Left hindlimb (tissue), 1 donor: ENCODE results near the gene PEX11B.
A peak's percentile ranks its signal among the peaks of the same experiment; 100 is the strongest.
"Not testable (repeated sequence)": the region's sequence is repeated elsewhere in the genome, so short reads cannot be mapped to it uniquely, and the experiment has no call there.

ENCODE experiments used
- DNase-seq: peaks from one replicate; pipeline ENCODE4 v3.0.0-alpha.2; 2018

The PEX11B gene

DNA sequence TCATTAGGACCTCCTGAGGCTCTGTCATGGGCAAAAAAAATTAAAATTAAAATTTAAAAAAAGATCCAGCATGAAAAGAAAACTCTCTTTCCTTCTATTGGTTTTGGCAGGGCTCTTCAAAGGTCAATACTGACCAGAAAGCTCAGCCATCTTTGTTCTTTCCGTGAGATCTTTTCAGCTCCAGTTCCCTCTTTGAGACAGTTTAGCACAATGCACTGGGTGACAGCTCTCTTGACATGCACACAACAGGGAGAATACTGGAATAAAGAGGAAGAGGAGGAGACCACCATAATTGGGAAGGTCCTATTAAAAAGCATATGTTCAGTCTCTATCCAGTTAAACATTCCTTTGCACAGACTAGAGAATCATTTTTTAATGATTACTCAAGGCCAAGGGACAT lies 33.0 kb upstream of the PEX11B start:
- DNase-seq = no peak

- DNase-seq = no peak
Observed at GRCh38 chr1:145949219-145949618, 30.7 kb upstream of the PEX11B start.

DNA sequence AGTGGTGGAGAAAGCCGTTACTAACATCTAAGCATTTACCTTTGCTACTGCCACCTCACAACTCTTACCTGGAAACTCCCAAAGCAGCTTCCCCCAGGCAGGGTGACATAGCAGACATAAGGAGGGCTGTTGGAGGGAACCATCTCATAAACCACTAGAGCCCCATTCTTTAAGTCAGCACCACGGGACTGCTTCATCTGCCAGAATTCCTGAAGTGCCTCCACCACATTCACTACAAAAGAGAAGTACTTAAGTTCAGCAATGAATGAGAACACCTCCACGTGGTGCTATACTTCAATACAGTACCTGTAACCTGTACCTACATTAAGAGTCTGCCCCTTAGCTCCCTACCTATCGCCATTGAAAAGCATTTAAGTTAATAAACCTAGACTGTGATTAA lies 29.0 kb upstream of the PEX11B start:
- DNase-seq = no peak

DNA sequence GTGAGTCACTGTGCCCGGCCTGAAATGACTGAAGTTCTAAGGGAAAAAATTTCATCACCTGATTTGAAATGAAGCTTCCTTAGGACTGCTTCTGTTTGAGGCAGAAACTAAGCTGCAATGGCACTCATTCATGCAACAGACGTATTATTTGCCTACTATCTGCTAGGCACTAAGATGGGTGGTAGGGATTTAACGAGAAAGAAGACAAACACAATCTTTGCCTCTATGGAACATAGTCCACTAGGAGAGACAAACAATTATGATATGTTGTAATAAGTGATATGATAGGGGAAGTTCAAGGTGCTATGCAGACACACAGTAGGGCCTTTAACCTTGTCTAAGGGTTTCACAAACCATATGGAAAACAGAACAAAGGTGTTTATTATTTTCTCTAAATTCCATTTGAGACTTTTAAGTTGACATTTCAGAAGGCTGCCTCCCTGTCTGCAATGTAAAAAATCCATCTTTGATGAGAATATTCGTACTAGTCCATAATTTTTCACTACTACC lies 28.0 kb upstream of the PEX11B start:
- no peak for DNase-seq

- no peak for DNase-seq
Observed at GRCh38 chr1:145944532-145944931, 26.0 kb upstream of the PEX11B start.

DNA sequence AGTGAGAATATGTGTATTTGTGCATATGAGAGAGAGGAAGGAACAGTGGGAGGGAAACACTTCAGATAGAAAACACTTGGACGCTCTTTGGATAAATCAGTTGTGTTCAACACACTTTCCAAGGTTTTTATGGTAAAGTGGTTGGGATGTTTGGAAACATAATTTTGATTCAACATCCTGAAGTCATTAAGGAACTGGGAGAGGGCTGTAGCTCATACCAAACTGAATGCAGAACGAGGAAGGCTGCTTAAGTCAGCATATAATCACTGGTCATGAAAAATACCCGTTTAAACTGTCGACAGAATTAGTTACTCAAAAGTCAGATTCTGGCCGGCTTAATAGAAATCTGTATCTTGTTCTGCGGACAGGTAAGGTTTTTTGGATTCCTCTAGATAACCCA lies 24.4 kb upstream of the PEX11B start:
- no peak for DNase-seq

GRCh38 chr1:145942405-145942804 lies 23.9 kb upstream of the PEX11B start:
- DNase-seq = no peak

DNA sequence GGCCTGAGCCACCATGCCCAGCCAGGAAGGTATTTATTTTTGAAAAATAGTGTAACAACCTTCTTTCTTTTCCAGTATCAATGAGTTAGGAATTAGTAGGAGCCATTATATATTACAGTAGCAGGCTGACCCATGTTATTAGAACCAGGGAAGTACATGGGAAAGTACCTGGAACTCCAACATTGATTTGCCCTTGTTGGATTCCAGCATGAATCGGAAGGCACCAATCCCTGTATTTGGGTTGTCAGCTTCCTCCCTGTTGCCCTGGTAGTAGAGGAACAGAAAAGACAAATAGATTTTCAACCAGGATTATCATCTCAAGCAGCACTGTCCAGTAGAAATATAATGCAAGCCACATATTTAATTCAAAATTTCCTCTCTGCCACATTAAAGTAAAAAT lies 18.9 kb upstream of the PEX11B start:
- no peak for DNase-seq

GRCh38 chr1:145936247-145936646 lies 17.7 kb upstream of the PEX11B start:
- DNase-seq = no peak

DNA sequence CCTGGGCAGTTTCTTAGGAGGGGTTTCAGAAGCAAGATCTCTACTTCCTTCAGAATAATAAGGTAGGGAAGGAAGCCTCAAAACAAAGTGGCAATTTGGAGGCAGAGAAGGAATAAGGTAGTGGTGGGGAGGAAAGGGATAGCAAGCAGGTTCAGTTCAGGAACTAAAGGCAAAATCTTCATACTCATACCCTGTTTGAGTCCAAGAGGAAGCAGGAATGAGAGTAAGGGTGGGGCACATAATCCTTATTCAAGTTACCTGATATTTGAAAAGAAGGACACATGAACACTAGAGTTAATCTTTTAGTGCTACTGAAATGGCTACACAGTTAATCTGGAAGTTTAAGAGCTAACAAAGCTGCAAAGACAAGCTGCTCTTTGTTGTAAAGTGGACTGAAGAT lies 17.2 kb upstream of the PEX11B start:
- DNase-seq = no peak

GRCh38 chr1:145932522-145933009 lies 14.0 kb upstream of the PEX11B start:
- not testable (repeated sequence) for DNase-seq

DNA sequence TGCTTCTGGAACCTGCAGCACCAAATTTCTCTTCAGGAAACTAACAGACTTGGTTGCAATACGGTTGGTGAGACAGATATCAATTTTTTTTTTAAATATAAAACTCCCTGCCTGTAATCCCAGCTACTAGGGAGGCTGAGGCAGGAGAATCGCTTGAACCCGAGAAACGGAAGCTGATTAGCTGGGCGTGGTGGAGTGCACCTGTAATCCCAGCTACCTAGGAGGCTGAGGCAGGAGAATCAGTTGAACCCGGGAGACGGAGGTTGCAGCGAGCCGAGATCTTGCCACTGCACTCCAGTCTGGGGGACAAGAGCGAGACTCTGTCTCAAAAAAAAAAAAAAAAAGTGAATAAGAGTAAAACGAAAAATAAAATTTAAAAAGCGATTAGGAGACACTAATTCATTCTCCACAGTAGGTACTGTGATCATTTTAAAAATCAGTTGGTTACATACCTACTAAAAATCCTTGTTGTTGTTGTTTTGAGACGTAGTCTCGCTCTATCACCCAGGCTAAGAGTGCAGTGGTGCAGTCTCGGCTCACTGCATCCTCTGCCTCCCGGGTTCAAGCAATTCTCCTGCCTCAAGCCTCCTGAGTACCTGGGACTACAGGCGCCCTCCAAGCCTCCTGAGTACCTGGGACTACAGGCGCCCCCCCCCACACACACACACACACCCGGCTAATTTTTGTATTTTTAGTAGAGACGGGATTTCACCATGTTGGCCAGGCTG lies 9.6 kb upstream of the PEX11B start:
- DNase-seq = peak; percentile 23

DNA sequence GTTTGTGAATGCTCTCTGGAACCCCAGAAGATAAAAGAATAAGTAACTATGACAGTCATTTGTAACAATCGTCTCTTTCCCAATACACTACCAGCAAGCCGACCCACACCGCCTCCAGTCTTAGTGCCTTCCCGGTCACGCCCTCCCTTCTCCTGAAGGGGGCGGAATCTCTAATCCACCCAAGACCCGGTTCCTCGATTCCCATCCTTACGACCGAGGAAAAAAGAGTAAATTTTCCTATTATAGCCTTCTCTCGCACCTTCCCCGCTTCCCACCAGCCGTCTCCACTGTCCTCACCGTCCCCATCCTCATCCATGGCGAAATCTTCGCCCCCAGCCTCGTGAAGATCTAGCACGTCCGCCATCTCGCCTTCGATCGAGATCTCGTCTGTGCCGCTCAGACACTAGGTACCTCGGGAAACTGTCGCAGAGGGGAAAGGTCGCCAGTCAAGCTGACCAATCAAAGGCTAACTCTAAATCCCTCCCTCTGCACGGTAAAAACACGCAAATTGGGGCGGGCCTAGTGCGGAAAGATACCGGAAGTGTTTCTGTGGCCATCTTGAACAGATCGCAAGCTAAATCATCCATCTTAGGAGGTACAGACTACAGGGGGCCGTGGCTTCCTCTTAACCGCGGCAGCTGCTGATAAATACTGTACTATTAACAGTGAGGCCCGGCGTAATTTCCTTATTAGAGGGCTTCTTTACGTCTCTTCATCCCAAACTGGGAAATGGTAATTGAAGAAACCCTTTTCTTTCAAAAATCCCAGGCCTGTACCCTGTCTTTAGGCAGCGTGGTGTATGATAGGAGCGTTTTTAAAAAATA lies 8.8 kb upstream of the PEX11B start, which contains the start of gene RBM8A:
Gene RBM8A (minus strand): TSS at position 422 of the 824 bp plus-strand sequence. CDS start 58 bp downstream, at position 364.
- peak; percentile 98 for DNase-seq

- no peak for DNase-seq
Observed at GRCh38 chr1:145926686-145927062, 8.2 kb upstream of the PEX11B start.

DNA sequence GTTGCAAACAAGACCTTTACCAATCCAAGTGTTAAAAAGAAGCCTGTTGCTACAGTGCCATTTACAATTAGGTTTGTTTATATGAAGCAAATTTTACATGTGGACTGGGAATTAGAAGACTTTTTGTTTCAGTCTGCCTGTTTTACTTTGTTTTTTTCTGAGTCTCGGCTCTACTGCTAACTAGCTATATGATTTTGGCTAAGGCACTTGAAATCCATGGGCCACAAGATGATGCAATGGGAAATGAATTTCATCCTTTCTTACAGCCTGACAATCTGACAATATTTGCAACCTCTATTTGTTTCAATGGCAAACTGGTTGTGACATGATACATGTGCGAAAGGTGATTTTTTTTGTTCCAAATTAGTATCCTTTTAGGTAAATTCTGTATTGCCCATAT lies 3.7 kb upstream of the PEX11B start:
- DNase-seq = no peak

DNA sequence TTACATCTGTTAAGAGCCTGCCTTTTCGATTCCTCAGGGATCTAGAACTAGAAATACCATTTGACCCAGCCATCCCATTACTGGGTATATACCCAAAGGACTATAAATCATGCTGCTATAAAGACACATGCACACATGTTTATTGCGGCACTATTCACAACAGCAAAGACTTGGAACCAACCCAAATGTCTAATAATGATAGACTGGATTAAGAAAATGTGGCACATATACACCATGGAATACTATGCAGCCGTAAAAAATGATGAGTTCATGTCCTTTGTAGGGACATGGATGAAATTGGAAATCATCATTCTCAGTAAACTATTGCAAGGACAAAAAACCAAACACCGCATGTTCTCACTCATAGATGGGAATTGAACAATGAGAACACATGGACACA lies 1.8 kb upstream of the PEX11B start:
- not testable (repeated sequence) for DNase-seq

DNA sequence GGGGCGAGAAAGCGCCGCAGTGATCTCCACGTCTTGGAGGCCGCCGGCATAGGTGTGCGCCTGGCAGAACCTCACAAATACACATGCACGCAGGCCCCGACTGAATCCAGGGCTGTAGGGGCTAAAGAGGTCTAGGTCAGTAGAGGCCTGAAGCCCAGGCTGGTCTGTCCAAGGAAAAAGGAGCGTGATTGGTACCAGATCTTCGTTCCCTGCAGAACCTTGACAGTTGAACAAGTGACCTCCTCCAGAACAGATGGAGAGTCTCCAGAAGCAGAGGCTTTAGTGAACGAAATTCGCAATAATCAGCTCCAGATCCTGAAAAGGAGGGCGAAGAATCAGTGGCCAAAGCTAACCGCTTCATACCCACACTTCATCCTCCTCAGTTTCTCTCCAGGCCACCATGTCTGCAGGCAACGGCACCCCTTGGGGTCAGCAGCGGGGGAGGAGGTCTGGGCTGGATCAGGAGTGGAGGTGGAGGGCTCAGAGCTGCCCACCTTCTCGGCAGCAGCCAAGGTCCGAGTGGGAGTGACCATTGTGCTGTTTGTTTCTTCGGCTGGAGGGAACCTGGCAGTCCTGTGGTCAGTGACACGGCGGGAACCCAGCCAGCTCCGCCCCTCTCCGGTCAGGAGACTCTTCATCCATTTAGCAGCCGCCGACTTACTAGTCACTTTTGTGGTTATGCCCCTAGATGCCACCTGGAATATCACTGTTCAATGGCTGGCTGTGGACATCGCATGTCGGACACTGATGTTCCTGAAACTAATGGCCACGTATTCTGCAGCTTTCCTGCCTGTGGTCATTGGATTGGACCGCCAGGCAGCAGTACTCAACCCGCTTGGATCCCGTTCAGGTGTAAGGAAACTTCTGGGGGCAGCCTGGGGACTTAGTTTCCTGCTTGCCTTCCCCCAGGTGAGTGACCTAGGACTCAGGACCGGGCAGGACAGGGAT lies 749 bp upstream of the PEX11B start:
- peak; percentile 54 for DNase-seq

GRCh38 chr1:145917595-145917994 lies 922 bp downstream of the PEX11B start:
- no peak for DNase-seq

DNA sequence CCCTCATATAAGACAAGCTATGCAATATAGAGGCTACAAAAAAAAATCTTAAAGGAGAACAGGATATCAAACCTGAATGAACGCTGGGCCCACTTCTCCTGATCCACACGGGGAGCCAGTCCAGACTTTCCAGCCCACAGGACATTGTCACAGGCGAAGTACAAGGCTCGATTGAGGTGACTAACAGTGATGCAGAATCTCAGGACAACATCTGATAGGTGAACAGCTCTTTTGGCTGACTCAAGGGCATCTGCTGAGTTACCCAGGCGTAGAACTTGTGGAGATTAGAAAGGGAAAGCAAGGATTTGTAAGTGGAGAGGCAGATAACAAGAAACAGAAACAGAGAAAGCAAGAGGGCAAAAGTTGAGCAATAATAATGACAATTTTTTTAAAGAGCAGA lies 1.8 kb downstream of the PEX11B start:
- no peak for DNase-seq

DNA sequence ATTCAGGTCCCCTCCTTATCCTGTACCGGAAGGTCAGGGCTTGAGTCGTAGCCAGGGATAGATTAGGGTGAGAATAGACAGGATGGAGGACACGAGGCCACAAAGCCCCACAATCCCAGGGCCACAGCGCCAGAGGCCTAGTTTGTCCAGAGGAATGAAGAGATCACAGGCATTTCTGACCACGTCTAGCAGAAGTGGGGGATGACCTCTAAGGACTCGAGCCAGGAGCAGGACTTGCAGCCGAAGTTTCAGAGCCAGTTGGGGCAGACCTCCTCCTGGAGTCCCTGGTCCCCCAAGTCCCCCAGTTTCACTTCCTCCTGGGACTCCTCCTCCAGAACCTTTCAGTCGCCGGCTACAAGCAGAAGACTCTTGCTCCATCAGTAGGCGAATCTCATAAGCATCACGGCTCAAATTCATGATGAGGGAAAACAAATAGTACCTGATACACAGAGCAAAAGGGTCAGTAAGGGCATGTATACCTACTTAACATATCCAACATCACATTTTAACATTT lies 6.3 kb downstream of the PEX11B start:
- no peak for DNase-seq

GRCh38 chr1:145908653-145909052 lies 9.9 kb downstream of the PEX11B start:
- no peak for DNase-seq

DNA sequence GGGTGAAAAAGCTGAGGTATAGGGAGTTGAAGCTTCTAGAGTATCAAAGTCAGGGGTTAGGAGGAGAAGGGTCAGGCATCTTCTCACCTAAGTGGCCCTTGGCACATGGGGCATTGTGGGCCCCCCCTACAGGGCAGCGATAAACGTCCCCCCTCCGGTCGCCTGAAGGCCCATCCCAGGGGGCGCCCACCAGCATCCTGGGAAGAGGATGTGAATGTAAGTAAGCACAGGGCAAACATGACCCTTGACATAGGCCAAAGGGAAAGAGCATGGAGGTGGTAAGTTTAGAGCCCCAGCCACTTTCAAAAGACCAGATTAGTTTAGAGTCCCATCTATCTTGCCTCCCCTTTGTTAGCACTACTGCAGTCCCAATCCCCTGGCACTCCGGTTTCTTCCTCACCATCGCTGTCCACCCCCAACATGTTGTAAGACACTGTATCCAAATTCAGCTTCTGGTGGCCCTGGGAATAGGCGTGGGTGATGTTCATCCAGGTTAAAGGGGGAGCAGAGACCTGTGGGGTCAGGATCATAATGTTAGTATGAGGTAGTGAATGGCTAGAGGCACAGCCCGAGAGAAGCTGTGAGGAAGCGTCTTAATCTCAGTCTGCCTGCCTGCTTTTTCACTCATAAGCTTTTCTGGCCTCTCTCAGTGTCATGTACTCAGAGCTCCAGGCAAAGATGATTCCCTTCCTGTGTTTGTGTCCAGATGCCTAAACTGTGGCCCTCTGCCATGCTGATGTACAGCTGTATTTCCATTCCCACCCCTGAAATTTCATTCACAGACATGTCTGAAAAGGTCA lies 11.4 kb downstream of the PEX11B start:
- DNase-seq = peak; percentile 64
